GM10266 (cell line): ENCODE data around the gene ARHGEF16.

Experiments used
- DNase-seq: peaks from one replicate; pipeline ENCODE4 v3.0.0; 2012; ENCODE audit errors: extremely low spot score
- CTCF ChIP-seq: IDR thresholded peaks from 2 replicates; pipeline ENCODE4 v1.5.1; 2012; ENCODE audit warnings: mild to moderate bottlenecking, low read depth; ENCODE audit not compliant: control insufficient read depth, insufficient read depth; ENCODE audit errors: missing control alignments

ARHGEF16 gene

DNA sequence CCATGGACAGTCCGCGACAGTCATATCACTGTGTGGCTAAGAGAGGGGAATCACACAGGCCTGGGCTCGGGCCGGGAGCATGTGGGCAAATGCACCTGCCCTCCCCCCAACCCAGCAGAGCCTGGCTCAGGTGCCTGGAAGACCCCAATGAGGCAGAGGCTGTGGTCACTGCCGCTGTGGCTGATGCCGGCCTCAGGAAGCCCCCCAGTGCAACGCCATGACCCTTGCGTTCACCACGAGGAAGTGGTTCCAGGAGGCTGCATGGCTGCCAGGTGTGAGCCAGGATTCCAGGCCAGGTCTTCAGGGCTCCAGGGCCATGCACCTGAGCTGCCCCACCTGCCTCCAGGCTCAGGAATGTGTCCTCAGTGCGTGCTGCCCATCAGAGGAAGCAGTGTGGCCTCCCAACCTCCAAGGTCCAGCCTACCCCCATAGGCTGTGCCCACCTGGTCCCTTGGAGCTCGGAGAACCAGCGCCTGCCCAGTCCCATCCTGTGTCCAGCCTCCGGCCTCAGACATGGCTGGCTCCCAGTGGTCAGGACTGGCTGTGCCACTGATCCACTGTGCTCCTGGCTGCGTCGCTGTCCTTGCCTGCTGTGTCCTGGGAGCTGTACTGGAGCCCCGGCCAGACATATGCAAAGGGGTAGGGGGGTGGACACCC lies 8.0 kb downstream of the ARHGEF16 start:
- no peak for TF ChIP-seq CTCF
- no peak for DNase-seq

- TF ChIP-seq CTCF = no peak
- no peak for DNase-seq
These were observed 8.5 kb downstream of the ARHGEF16 start for GRCh38 chr1:3463013-3463385.

- DNase-seq = no peak
- no peak for TF ChIP-seq CTCF
These were observed 9.0 kb downstream of the ARHGEF16 start for GRCh38 chr1:3463408-3463863.

DNA sequence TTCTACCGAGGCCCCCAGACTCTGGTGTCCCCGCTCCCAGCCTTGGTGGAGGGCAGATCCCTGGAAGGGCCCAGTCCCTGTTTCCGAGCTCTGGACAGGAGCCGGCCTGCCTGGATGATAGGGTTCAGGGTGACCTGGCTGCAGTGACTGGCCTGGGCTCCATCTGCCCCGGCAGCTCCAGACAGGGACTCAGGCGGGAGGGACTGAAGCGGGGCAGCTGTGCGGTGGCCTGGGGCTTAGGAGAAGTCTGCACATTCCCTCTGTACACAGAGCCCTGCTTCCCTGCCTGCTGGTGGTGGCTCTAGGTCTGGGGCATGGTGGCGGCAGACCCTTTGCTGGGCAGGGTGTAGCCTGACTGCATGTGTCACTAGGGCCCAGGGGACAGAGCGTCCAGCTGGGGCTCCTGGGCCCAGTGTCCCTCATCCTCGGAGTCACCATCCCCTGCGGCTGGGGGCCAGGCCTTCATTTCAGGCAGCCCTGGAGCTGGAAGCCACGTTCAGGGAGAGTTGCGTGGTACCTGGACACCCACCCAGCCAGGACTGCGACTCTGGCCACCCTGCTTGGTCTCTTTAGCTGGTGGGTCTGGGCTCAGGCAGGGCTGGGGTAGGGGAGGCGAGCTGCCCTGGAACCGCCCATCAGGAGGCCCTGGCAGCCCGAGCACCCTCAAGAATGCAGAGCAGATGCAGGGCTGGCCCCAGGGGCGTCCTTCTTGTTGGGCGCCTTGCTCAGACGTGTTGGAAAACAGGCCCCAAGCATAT lies 9.6 kb downstream of the ARHGEF16 start:
- no peak for DNase-seq
- no peak for TF ChIP-seq CTCF

DNA sequence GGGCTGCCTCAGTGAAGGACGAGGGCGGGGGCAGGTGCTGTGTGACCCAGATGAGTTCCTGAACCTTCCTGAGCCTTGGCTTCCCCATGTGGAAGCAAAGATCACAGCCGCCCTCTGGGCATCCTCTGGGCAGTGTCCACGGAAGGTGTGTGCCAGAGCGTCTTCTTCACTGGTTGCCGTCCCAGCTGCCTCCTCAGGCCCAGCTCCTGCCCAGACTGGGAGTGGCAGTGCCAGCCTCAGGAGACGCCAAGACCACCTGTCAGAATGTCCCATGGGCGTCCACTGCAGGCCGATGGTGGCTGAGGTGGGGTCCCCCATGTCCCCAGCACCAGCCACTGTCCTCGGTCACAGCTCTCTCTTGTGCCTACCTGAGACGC lies 10.2 kb downstream of the ARHGEF16 start:
- TF ChIP-seq CTCF = no peak
- no peak for DNase-seq

DNA sequence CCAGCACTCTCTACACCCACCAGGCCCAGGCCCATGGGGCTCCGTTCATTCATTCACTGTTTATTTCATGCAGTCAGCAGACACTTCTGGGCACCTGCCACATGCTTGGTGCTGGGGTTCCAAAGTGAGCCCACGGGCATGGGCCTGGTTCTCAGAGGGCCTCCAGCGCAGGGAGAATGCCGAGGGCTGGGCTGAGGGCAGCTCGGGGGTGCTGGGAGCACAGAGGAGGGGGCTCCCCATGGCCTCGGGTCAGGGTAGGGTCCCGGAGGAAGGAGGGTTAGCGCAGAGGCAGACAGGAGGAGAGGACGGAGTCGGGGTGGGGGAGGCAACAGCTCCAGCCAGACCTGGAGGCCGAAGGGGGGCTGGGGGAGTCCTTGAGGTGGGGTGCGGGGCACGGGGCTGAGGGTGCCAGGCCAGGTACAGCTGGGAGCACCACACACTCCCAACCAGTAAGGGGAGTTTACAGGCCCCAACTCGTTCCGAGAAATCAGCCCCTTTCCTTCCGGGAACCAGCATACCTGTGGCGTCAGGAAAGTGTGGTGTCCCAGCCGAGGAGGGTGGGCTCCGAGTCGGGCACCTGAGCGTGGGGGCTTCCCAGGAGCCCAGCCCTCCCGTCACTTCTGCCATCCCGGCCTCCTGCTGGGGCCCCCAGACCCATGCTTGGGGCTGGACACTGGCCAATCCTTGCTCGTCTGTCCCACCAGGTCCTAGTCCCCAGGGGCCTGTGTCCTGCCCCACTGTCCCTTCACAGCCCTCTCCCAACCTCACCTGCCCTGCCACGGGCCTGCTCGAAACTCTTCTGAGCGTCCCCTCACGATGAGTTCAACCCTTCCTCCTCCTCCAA lies 10.8 kb downstream of the ARHGEF16 start:
- no peak for DNase-seq

More for the DNA sequence above, 10.8 kb downstream of the ARHGEF16 start:
- no peak for TF ChIP-seq CTCF
